ENCODE results near the gene SCGB2B2.

DNA sequence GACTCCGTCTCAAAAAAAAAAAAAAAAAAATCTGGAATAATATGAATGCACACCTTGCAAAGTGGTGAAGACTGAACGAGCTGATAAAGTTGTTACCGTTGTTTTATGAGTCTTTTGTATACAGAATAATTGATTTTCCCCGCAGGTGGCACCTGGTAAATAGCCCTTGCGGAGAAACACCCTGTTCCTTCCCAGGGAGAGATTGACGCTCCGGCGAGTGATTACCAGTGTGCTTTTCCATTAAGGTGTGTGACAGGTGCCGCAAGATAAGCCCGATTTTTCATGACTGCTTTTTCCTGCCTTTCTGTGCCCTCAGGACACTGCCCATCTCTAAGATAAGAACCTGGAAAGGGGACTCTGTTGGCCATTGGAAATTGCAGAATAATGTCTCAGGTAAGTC is 1.5 kb upstream of the SCGB2B2 start:
- TF ChIP-seq, protein P1, sequence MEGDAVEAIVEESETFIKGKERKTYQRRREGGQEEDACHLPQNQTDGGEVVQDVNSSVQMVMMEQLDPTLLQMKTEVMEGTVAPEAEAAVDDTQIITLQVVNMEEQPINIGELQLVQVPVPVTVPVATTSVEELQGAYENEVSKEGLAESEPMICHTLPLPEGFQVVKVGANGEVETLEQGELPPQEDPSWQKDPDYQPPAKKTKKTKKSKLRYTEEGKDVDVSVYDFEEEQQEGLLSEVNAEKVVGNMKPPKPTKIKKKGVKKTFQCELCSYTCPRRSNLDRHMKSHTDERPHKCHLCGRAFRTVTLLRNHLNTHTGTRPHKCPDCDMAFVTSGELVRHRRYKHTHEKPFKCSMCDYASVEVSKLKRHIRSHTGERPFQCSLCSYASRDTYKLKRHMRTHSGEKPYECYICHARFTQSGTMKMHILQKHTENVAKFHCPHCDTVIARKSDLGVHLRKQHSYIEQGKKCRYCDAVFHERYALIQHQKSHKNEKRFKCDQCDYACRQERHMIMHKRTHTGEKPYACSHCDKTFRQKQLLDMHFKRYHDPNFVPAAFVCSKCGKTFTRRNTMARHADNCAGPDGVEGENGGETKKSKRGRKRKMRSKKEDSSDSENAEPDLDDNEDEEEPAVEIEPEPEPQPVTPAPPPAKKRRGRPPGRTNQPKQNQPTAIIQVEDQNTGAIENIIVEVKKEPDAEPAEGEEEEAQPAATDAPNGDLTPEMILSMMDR (conservative IDR thresholded peaks at IDR 0.05), result no peak
- no peak for TF ChIP-seq ZFX (IDR thresholded peaks at IDR 0.05)

Measured in C4-2B (cell line).